Activated naive CD4-positive, alpha-beta T cell treated with anti-CD3 and anti-CD28 coated beads, Interleukin-2, amount 50 U/mL, for 16 hours (primary cell): ENCODE results near the gene VTI1A.
A peak's percentile ranks its signal among the peaks of the same experiment; 100 is the strongest.
"Not testable (repeated sequence)": the region's sequence is repeated elsewhere in the genome, so short reads cannot be mapped to it uniquely, and the experiment has no call there.

Experiments used
- DNase-seq: peaks from one replicate; pipeline ENCODE4 v3.0.0-alpha.2; 2020

The VTI1A gene

GRCh38 chr10:112456533-112456932 lies 9.5 kb downstream of the VTI1A start:
- no peak for DNase-seq

GRCh38 chr10:112460366-112460765 lies 13.4 kb downstream of the VTI1A start:
- DNase-seq, result no peak

GRCh38 chr10:112461029-112461887 lies 14.2 kb downstream of the VTI1A start:
- peak; percentile 54 for DNase-seq

GRCh38 chr10:112464074-112464473 lies 17.1 kb downstream of the VTI1A start:
- DNase-seq, result not testable (repeated sequence)

- DNase-seq, result no peak
Measured at GRCh38 chr10:112465299-112465883, 18.4 kb downstream of the VTI1A start.

- DNase-seq, result no peak
Measured at GRCh38 chr10:112466802-112467201, 19.8 kb downstream of the VTI1A start.

GRCh38 chr10:112467541-112468075 lies 20.6 kb downstream of the VTI1A start:
- no peak for DNase-seq

GRCh38 chr10:112471878-112472487 lies 25.0 kb downstream of the VTI1A start:
- DNase-seq, result no peak

GRCh38 chr10:112475575-112476218 lies 28.7 kb downstream of the VTI1A start:
- no peak for DNase-seq

- DNase-seq, result no peak
Measured at GRCh38 chr10:112481602-112482001, 34.6 kb downstream of the VTI1A start.

GRCh38 chr10:112484399-112484798 lies 37.4 kb downstream of the VTI1A start:
- DNase-seq, result no peak

GRCh38 chr10:112487964-112488363 lies 40.9 kb downstream of the VTI1A start:
- no peak for DNase-seq

- DNase-seq, result no peak
Measured at GRCh38 chr10:112490545-112490944, 43.5 kb downstream of the VTI1A start.

- DNase-seq, result no peak
Measured at GRCh38 chr10:112491144-112491543, 44.1 kb downstream of the VTI1A start.

- DNase-seq, result no peak
Measured at GRCh38 chr10:112492736-112493135, 45.7 kb downstream of the VTI1A start.

- DNase-seq, result no peak
Measured at GRCh38 chr10:112497347-112497950, 50.4 kb downstream of the VTI1A start.

- no peak for DNase-seq
Measured at GRCh38 chr10:112498806-112499205, 51.8 kb downstream of the VTI1A start.

GRCh38 chr10:112499985-112500384 lies 53.0 kb downstream of the VTI1A start:
- not testable (repeated sequence) for DNase-seq

GRCh38 chr10:112502536-112502935 lies 55.5 kb downstream of the VTI1A start:
- no peak for DNase-seq

- DNase-seq, result no peak
Measured at GRCh38 chr10:112503643-112504042, 56.6 kb downstream of the VTI1A start.

- DNase-seq, result no peak
Measured at GRCh38 chr10:112507046-112507445, 60.0 kb downstream of the VTI1A start.

GRCh38 chr10:112507988-112508387 lies 61.0 kb downstream of the VTI1A start:
- DNase-seq, result no peak
